Measurements from ENCODE around the gene RSF1.

Gene RSF1

GRCh38 chr11:77800449-77800848, 20.1 kb downstream of the RSF1 start:
- no peak for DNase-seq

DNA sequence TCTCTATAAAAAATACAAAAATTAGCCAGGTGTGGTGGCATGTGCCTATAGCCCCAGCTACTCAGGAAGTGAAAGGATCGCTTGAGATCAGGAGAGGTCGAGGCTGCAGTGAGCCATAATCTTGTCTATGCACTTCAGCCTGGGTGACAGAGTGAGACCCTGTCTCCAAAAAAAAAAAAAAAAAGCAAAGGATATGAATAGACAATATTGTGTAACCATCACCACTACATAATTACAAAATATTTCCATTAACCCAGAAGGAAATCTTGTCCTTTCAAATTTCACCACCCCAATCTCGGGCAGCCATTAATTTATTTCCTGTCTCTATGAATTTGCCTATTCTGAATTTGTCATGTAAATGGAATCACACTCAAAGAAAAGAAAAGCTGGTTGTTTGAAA, 21.2 kb downstream of the RSF1 start:
- no peak for DNase-seq

GRCh38 chr11:77793972-77794371, 26.6 kb downstream of the RSF1 start:
- no peak for DNase-seq

DNA sequence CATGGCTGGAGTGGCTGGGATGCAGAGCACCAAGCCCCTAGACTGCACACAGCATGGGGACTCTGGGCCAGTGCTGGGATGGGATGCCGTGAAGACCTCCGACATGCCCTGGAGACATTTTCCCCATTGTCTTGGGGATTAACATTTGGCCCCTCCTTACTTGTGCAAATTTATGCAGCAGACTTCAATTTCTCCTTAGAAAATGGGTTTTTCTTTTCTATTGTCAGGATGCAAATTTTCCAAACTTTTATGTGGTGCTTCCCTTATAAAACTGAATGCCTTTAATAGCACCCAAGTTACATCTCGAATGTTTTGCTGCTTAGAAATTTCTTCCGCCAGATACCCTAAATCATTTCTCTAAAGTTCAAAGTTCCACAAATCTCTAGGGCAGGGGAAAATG, 29.2 kb downstream of the RSF1 start:
- no peak for DNase-seq

DNA sequence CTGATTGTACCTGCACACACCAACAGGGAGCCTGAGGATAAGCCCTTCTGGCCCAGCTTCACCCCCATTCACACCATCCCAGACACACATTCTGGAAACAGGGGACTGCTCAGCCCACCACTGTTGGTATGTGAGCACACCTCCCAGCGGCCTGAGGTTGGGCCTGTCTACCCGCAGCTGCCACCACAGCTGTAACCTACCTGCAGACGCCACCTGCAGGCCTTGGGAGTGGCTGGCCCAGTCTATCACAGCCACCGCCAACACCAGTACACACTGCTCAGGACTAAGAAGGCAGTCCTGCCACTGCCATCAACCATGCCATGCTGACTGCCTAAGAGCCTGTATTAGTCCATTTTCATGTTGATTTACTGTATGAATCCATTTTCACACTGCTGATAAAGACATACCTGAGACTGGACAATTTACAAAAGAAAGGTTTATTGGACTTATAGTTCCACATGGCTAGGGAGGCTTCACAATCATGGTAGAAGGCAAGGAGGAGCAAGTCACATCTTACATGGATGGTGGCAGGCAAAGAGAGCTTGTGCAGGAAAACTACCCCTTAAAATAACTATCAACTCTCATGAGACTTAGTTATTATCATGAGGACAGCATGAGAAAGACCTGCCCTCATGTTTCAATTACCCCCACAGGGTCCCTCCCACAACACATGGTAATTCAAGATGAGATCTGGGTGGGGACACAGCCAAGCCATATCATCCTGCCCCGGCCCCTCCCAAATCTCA, 30.6 kb downstream of the RSF1 start:
- DNase-seq: no peak

DNA sequence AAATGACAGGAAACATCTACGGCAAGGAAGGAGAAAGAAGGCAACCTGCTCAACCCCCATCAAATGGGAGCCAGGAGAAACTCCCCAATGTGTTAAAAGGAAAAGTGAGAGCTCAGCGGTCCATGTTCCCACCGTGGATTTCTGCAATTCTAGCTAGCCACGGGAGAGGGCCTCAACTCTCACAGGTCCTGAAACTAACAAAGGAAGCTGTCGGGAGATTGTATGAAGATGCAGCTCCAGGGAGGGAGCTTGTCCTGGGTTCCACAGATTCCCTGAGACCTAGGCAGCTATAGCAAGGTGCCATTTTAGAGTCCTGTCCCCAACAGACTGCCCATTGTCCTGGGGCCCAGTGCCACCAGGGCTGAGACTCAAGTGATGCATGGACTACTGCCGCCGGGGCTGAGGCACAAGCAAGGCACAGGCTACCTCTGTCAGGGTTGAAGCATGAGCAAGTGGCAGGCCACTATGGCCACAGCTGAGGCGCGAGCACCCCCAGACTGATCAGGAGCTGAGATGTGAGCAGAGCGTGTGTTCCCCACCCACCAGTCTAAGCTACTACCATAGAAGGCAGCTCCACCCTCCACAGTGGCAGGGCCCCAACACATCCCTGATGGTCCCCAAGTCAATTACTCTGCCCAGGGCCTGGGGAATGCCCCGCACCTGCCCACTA, 31.3 kb downstream of the RSF1 start:
- no peak for DNase-seq

GRCh38 chr11:77784572-77784971, 36.0 kb downstream of the RSF1 start:
- DNase-seq: no peak

GRCh38 chr11:77783025-77783424, 37.5 kb downstream of the RSF1 start:
- DNase-seq: no peak

- no peak for DNase-seq
These were observed 40.6 kb downstream of the RSF1 start for GRCh38 chr11:77779935-77780334.

DNA sequence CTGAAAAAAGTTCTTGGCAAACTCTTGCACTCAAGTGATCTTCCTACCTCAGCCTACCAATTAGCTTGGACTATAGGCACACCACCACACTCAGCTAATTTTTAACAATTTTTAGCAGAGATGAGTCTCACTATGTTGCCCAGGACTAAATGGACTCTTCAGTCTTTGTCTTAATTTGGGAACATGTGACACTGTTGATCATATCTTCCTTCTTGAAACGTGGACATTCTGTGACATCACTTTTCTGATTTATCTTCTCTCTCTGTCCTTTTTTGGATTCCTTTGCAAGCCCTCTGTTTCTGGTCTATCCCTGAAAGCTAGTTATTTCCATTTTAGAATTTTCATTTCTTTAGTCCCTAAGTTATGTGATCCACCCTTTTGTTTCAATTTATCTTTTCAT, 42.0 kb downstream of the RSF1 start:
- no peak for DNase-seq

GRCh38 chr11:77778118-77778517, 42.4 kb downstream of the RSF1 start:
- no peak for DNase-seq

- no peak for DNase-seq
These were observed 44.1 kb downstream of the RSF1 start for GRCh38 chr11:77776455-77776854.

- DNase-seq: no peak
These were observed 44.6 kb downstream of the RSF1 start for GRCh38 chr11:77775936-77776335.

- no peak for DNase-seq
These were observed 49.4 kb downstream of the RSF1 start for GRCh38 chr11:77771135-77771534.

- DNase-seq: no peak
These were observed 49.9 kb downstream of the RSF1 start for GRCh38 chr11:77770629-77771028.

- no peak for DNase-seq
These were observed 58.1 kb downstream of the RSF1 start for GRCh38 chr11:77762426-77762825.

- DNase-seq: no peak
These were observed 59.0 kb downstream of the RSF1 start for GRCh38 chr11:77761491-77761890.

DNA sequence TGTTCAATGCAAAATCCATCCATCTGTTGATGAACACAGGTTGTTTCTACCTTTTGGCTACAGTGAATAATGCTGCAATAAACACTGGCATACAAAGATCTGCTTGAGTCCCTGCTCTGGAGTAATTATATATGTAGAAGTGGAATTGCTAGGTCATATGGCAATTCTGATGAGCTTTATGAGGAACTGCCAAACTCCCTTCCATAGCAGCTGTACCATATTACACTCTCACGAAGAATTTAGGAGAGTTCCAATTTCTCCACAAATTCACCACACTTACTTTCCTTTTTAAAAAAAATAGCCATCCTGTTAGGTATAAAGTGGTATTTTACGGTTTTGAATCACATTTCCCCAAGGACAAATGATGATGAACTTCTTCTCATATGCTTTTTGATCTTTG, 62.2 kb downstream of the RSF1 start:
- no peak for DNase-seq

DNA sequence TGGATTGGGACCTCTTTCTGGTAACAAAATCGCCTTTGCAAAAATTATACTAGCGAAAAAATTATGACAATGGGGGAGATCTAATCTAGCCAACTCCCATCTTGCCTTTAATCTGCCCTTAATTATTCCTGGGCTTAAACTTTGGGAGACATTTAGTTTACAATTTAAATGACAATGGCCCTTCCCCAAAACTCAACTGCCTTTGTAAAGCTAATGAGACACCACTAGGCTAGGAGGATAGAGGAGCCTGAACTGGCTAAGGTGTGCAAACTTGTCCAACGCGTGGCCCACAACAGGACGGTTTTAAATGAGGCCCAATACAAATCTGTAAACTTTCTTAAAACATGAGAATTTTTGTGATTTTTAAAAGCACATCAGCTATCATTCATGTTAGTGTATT, 67.3 kb downstream of the RSF1 start:
- DNase-seq: no peak

DNA sequence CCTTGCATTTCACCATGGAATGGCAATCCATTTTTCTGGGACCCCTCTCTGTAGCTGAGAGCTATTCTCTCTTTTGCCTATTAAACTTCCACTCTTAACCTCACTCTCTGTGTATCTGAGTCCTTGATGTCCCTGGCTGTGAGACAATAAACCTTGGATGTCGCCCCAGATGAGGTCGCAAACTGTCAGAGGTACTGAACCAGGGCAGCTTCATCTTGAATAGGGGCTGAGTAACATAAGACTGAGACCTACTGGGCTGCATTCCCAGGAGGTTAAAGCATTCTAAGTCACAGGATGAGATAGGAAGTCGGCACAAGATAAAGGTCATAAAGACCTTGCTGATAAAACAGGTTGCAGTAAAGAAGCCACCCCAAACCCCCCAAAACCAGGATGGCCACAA, 68.0 kb downstream of the RSF1 start:
- DNase-seq: no peak

- no peak for DNase-seq
These were observed 69.9 kb downstream of the RSF1 start for GRCh38 chr11:77750394-77751156.

DNA sequence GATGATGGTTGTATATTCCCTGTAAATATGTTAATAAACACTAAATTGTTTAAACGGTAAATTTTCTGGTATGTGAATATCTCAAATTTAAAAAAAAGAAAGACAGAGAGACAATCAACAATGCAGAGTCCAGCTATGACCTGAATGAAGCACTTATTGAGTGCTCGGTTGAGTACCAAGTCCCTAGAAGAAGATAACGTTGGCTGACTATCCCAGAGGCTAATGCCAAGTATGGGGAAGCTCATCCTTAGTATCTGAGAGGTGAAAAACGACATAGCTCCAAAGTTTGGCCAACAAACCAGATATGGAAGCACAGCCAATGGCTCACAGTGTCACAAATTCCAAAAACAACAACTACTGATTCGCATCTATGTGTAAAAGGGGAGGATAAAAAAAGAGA, 71.3 kb downstream of the RSF1 start:
- DNase-seq: no peak

- DNase-seq: no peak
These were observed 72.3 kb downstream of the RSF1 start for GRCh38 chr11:77748266-77748665.

DNA sequence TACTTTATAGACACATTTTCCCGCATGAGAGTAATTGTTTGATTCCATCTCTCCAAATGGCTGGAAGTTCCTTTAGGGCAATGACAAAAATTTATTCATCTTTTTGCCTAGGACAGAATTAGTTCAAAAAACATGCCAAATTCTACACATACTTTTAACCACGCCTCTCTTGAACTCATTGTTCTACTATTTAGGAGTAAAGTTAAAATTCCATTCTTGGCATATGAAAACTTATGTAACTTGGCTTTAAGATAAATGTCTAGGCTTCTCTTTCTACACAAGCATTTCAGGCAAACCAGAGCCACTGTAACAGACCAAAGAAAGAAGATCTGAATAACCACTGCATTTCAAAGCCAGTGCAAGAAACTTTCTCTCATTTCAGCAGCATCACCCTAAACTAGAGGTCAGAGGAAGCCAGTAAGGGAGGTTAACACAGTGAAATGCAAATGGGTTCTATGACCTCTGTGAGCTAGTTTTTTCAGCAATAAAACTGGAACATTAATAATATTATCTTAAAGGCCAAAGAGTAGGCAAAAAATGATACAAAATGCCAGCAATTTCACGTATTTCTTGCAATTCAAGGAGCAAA, 73.0 kb downstream of the RSF1 start:
- DNase-seq: no peak
